Gastroesophageal sphincter (tissue), 4 donors: Measurements from ENCODE around the gene ABCC6. TPM values are rescaled to one million over a fixed set of nuclear protein-coding genes. Genes with fewer than 3 reads are reported as not detected.

Source experiments
- ATAC-seq: fragments of 150-250 bp; one replicate; pipeline ENCODE4 v1.9.1; 2016; ENCODE audit warnings: mild to moderate bottlenecking, moderate library complexity
- H3K27ac ChIP-seq, 4 donors: fragments of 200-600 bp; sonication (generic) in 3 of 4; 1 replicate in 3 of 4; 2 replicates in 1 of 4; pipeline ENCODE4 v1.5.1; 2016 to 2019
- H3K27me3 ChIP-seq: fragments of 200-600 bp; sonication (generic); one replicate; pipeline ENCODE4 v1.5.1; 2019
- H3K36me3 ChIP-seq, 2 donors: fragments of 200-600 bp; sonication (generic); one replicate each; pipeline ENCODE4 v1.5.1; 2019; ENCODE audit warnings: control low read depth in 1 of 2
- H3K4me1 ChIP-seq, 3 donors: fragments of 200-600 bp; sonication (generic); 1 replicate in 2 of 3; 2 replicates in 1 of 3; pipeline ENCODE4 v1.5.1; 2016 to 2019; ENCODE audit warnings: control low read depth in 2 of 3
- H3K4me3 ChIP-seq, 2 donors: fragments of 200-600 bp; sonication (generic); one replicate each; pipeline ENCODE4 v1.5.1; 2019; ENCODE audit warnings: mild to moderate bottlenecking in 1 of 2, moderate library complexity in 1 of 2
- H3K9me3 ChIP-seq, 3 donors: fragments of 200-600 bp; sonication (generic); one replicate each; pipeline ENCODE4 v1.5.1; 2017 to 2019; ENCODE audit warnings: control low read depth in 2 of 3
- CTCF ChIP-seq, 4 experiments: fragments of 200-600 bp in 2 of 4; fragments of 450-650 bp in 2 of 4; sonication (generic) in 1 of 4; IDR thresholded peaks; one replicate each; pipeline ENCODE4 v1.5.1; 2017 to 2019; ENCODE audit warnings: antibody characterized with exemption in 4 of 4, mild to moderate bottlenecking in 2 of 4, moderate library complexity in 2 of 4
- EP300 ChIP-seq: sonication (generic); formaldehyde crosslinking; IDR thresholded peaks from one replicate; pipeline ENCODE4 v1.6.1; 2017; ENCODE audit warnings: antibody characterized with exemption, mild to moderate bottlenecking
- POLR2A ChIP-seq, 2 donors: fragments of 450-650 bp; IDR thresholded peaks; one replicate each; pipeline ENCODE4 v1.6.1; 2017; ENCODE audit warnings: antibody characterized with exemption in 2 of 2, mild to moderate bottlenecking in 2 of 2, moderate library complexity in 1 of 2
- POLR2AphosphoS5 ChIP-seq: sonication (generic); formaldehyde crosslinking; IDR thresholded peaks from one replicate; pipeline ENCODE4 v1.6.1; 2017; ENCODE audit warnings: antibody characterized with exemption
- WGBS, 2 donors: methylation state at CpG; one replicate each; pipeline ENCODE4 v1.1.5; 2018; ENCODE audit warnings: low coverage in 1 of 2; 5-methylcytosine and 5-hydroxymethylcytosine counted together
- total RNA-seq, 4 donors: library from RNA; depleted of rRNA; stranded (reverse); fragments of >200 nt; gene quantifications; one replicate each; pipeline ENCODE4 v1.1.0, GENCODE V29; 2016

Gene ABCC6
- total RNA-seq, 4 donors from 2014 or later: 0.93 to 1.0 (median 0.94) TPM

DNA sequence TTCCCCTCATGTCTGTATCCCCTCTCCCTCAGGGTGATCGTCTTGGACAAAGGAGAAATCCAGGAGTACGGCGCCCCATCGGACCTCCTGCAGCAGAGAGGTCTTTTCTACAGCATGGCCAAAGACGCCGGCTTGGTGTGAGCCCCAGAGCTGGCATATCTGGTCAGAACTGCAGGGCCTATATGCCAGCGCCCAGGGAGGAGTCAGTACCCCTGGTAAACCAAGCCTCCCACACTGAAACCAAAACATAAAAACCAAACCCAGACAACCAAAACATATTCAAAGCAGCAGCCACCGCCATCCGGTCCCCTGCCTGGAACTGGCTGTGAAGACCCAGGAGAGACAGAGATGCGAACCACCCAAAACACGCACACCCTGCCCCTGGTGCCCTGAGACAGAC lies 82.2 kb downstream of the ABCC6 start:
- WGBS, 2 donors: 98% methylated on average over 7 of the region's 11 CpGs; no CpG with 5 or more reads in 1 of the 2 donors
- Histone ChIP-seq H3K4me3 (no peak overlapping the region), H3K27ac (no peak overlapping the region), H3K36me3 (peaks cover 0 to 97% of the 10 kb centered on the region in 2 donors), H3K9me3 (no peaks in the 10 kb centered on the region), H3K4me1 (peaks cover 0 to 8% (median 0%) of the 10 kb centered on the region in 3 donors), H3K27me3 (no peaks in the 10 kb centered on the region)
- ATAC-seq: no peak
- TF ChIP-seq CTCF (IDR thresholded peaks at IDR 0.05) (no peak), POLR2AphosphoS5 (no peak), EP300 (no peak), POLR2A (IDR thresholded peaks at IDR 0.05) (no peak)

GRCh38 chr16:16140537-16140936 lies 82.8 kb downstream of the ABCC6 start:
- Histone ChIP-seq H3K27me3 (no peaks in the 10 kb centered on the region), H3K27ac (peak overlapping the region in 1 of 4 donors; percentile 10), H3K9me3 (no peaks in the 10 kb centered on the region), H3K36me3 (peaks cover 0 to 97% of the 10 kb centered on the region in 2 donors), H3K4me3 (no peak overlapping the region), H3K4me1 (peaks cover 0 to 2% (median 0%) of the 10 kb centered on the region in 3 donors)
- no peak for ATAC-seq
- WGBS, 2 donors: 60 to 83% methylated on average over 4 of the region's 4 CpGs
- no peak for TF ChIP-seq POLR2AphosphoS5
- no peak for TF ChIP-seq POLR2A (IDR thresholded peaks at IDR 0.05)
- no peak for TF ChIP-seq EP300
- TF ChIP-seq CTCF (IDR thresholded peaks at IDR 0.05): no peak

DNA sequence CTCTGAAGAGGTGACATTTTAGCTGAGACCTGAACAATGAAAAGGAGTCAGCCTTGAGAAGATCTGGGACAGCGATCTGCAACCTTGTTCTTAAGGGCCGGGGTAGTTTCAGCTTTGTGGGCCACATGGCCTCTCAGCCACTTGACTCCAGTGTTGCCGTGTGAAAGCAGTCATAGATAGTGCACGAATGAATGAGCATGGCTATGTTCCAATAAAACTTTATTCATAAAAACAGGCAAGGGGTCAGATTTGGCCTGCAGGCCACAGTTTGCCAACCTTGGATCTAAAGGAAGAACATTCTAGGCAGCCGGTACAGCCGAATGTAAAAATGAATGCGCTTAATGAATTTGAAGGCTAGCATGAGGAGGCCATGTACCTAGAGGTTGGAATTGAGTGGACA lies 83.5 kb downstream of the ABCC6 start:
- H3K36me3 ChIP-seq: peaks cover 0 to 97% of the 10 kb centered on the region in 2 donors
- no peaks in the 10 kb centered on the region for H3K9me3 ChIP-seq
- no peak overlapping the region for H3K4me3 ChIP-seq
- H3K27me3 ChIP-seq: no peaks in the 10 kb centered on the region
- no peak for ATAC-seq
- TF ChIP-seq EP300 (no peak), POLR2A (IDR thresholded peaks at IDR 0.05) (no peak), CTCF (IDR thresholded peaks at IDR 0.05) (no peak), POLR2AphosphoS5 (no peak)
- no peaks in the 10 kb centered on the region for H3K4me1 ChIP-seq
- H3K27ac ChIP-seq: no peak overlapping the region
- 82 to 94% methylated on average over 4 to 5 of the region's 7 CpGs for WGBS, 2 donors

- Histone ChIP-seq H3K27ac (no peak overlapping the region), H3K4me1 (no peaks in the 10 kb centered on the region), H3K36me3 (peaks cover 0 to 97% of the 10 kb centered on the region in 2 donors), H3K9me3 (no peaks in the 10 kb centered on the region), H3K4me3 (no peak overlapping the region), H3K27me3 (no peaks in the 10 kb centered on the region)
- WGBS, 2 donors: 94 to 100% methylated on average over 1 to 10 of the region's 10 CpGs
- no peak for ATAC-seq
- TF ChIP-seq POLR2AphosphoS5: no peak
These were observed 84.2 kb downstream of the ABCC6 start for GRCh38 chr16:16139061-16139460.

GRCh38 chr16:16138034-16138635 lies 85.2 kb downstream of the ABCC6 start:
- no peak for ATAC-seq
- WGBS, 2 donors: 93% methylated on average over 5 to 12 of the region's 15 CpGs
- TF ChIP-seq POLR2AphosphoS5 (no peak), EP300 (no peak), POLR2A (IDR thresholded peaks at IDR 0.05) (no peak), CTCF (IDR thresholded peaks at IDR 0.05) (no peak)
- Histone ChIP-seq H3K4me1 (no peaks in the 10 kb centered on the region), H3K27me3 (no peaks in the 10 kb centered on the region), H3K36me3 (peaks cover 0 to 100% of the 10 kb centered on the region in 2 donors), H3K9me3 (no peaks in the 10 kb centered on the region), H3K27ac (no peak overlapping the region), H3K4me3 (no peak overlapping the region)
